Mucosa of gallbladder (tissue), 1 donor: Measurements from ENCODE around the gene CYSRT1. TPM values are rescaled to one million over a fixed set of nuclear protein-coding genes. Genes with fewer than 3 reads are reported as not detected.

Experiments
- DNase-seq: peaks from one replicate; pipeline ENCODE4 v3.0.0-alpha.2; 2020; ENCODE audit warnings: low spot score
- total RNA-seq: library from RNA; stranded (reverse); gene quantifications from one replicate; pipeline ENCODE4 v1.2.1, GENCODE V29; 2021
- donor health status: DM: no; HTN: no; CAD: no.

Gene CYSRT1
- total RNA-seq, 1 donor from 2014 or later, result 0.78 TPM

- DNase-seq, result peak; percentile 85
These were observed 2.3 kb downstream of the CYSRT1 start, which contains the start of gene RNF224 for GRCh38 chr9:137227054-137227852. TSS of gene RNF224 (plus strand) at chr9:137227502. CDS start at chr9:137228336, 834 bp downstream.

GRCh38 chr9:137227853-137228505, 3.0 kb downstream of the CYSRT1 start:
- DNase-seq, result no peak

GRCh38 chr9:137228506-137228967, 3.6 kb downstream of the CYSRT1 start:
- DNase-seq, result no peak

- no peak for DNase-seq
These were observed 4.3 kb downstream of the CYSRT1 start for GRCh38 chr9:137228968-137229896.

- DNase-seq, result no peak
These were observed 5.1 kb downstream of the CYSRT1 start for GRCh38 chr9:137229903-137230704.

GRCh38 chr9:137230705-137231371, 5.9 kb downstream of the CYSRT1 start, which contains the start of gene SLC34A3:
TSS of gene SLC34A3 (plus strand) at chr9:137230901. CDS start at chr9:137231703, 802 bp downstream.
- DNase-seq, result no peak

GRCh38 chr9:137231372-137232039, 6.5 kb downstream of the CYSRT1 start:
- no peak for DNase-seq

GRCh38 chr9:137232101-137232500, 7.1 kb downstream of the CYSRT1 start:
- DNase-seq, result no peak

GRCh38 chr9:137232510-137232909, 7.5 kb downstream of the CYSRT1 start:
- DNase-seq, result no peak

GRCh38 chr9:137233143-137233980, 8.4 kb downstream of the CYSRT1 start:
- DNase-seq, result no peak

- no peak for DNase-seq
These were observed 9.2 kb downstream of the CYSRT1 start for GRCh38 chr9:137234055-137234697.

GRCh38 chr9:137234758-137235423, 9.9 kb downstream of the CYSRT1 start:
- no peak for DNase-seq

- DNase-seq, result no peak
These were observed 10.7 kb downstream of the CYSRT1 start for GRCh38 chr9:137235424-137236237.

- peak; percentile 85 for DNase-seq
These were observed 11.4 kb downstream of the CYSRT1 start for GRCh38 chr9:137236238-137236935.

- no peak for DNase-seq
These were observed 12.0 kb downstream of the CYSRT1 start for GRCh38 chr9:137236936-137237421.
